MV-4-11 (cell line): ENCODE measurements around the gene MED25.

Experiments used
- DNase-seq: peaks from one replicate; lab custom pipeline; 2025; lab: John Stamatoyannopoulos, UW

Gene MED25

GRCh38 chr19:49858088-49858985, 40.2 kb downstream of the MED25 start:
- DNase-seq: no peak

GRCh38 chr19:49859682-49860335, 41.7 kb downstream of the MED25 start:
- DNase-seq: no peak

GRCh38 chr19:49860336-49861102, 42.4 kb downstream of the MED25 start:
- no peak for DNase-seq

- DNase-seq: no peak
These were observed 43.0 kb downstream of the MED25 start for GRCh38 chr19:49861107-49861506.

GRCh38 chr19:49861541-49862378, 43.7 kb downstream of the MED25 start:
- no peak for DNase-seq

- DNase-seq: no peak
These were observed 44.5 kb downstream of the MED25 start for GRCh38 chr19:49862391-49863253.

- DNase-seq: no peak
These were observed 45.3 kb downstream of the MED25 start for GRCh38 chr19:49863254-49863934.

- no peak for DNase-seq
These were observed 45.8 kb downstream of the MED25 start for GRCh38 chr19:49863935-49864320.

GRCh38 chr19:49864890-49865289, 46.8 kb downstream of the MED25 start:
- DNase-seq: peak; percentile 91

GRCh38 chr19:49866933-49867782, 49.1 kb downstream of the MED25 start, which contains the start of gene PNKP:
PNKP (minus strand) TSS chr19:49867576; CDS start chr19:49867204, 372 bp downstream.
- peak; percentile 87 for DNase-seq

GRCh38 chr19:49869009-49869483, 51.0 kb downstream of the MED25 start:
- DNase-seq: no peak

GRCh38 chr19:49869484-49870308, 51.6 kb downstream of the MED25 start:
- DNase-seq: peak; percentile 100

- DNase-seq: no peak
These were observed 52.3 kb downstream of the MED25 start for GRCh38 chr19:49870309-49870901.

- DNase-seq: no peak
These were observed 53.4 kb downstream of the MED25 start for GRCh38 chr19:49871349-49871985.

GRCh38 chr19:49872245-49873128, 54.4 kb downstream of the MED25 start:
- no peak for DNase-seq

GRCh38 chr19:49873129-49873521, 55.0 kb downstream of the MED25 start:
- DNase-seq: no peak
